ENCODE measurements around the gene GNAL.

Gene GNAL

DNA sequence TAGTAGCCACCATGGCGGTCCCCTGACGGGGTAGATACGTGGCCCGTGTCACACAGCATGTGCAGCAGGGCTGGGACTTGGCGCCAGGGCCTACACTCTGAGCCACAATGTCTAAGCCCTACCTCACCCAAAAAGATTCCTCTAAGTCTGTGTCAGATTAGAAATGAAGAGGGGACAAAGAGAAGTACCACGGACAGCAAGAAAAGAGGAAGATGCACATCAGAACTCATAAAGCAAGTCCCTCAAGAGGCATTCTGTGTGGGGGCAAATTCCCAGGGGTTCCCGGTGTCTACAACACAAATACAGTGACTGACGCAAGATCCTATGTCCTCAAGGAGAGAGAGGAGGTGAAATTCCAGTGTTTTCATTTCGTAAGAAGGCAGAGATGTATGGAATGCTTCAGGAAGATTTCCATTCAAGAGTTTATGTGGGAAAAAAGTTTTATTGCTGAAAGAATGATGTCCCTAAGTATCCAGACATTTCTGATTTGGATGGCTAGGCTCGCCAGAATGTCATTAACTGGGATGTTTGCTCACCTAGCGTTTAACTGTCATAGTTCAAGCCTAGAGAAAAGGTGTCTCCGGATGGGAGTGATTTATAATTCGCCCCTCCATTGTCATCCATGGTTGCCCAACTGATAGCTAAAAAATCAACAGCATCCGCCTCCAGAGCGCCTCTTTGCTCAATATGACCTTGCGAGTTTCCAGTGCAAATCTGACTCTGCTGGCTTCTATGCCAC is 86.5 kb downstream of the GNAL start:
- DNase-seq: no peak

DNA sequence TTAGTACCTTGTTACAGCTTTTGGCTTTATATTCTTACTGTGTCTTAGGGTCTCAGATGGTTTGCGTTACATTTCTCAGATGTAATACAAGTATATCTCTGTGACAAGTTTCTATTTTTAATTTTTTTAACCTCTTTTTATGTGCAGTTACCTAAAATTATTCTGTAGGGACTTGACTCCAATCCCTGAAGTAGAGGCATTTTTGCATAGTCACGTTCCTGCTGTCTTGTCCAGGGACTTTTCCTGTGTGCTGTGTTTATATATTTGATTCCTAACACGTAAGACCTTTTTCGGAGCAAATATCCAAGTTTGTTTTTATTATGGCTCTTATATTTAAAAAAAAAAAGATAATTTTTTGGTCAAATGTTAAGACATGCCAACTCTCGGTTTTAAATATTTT is 91.0 kb downstream of the GNAL start:
- DNase-seq: no peak

DNA sequence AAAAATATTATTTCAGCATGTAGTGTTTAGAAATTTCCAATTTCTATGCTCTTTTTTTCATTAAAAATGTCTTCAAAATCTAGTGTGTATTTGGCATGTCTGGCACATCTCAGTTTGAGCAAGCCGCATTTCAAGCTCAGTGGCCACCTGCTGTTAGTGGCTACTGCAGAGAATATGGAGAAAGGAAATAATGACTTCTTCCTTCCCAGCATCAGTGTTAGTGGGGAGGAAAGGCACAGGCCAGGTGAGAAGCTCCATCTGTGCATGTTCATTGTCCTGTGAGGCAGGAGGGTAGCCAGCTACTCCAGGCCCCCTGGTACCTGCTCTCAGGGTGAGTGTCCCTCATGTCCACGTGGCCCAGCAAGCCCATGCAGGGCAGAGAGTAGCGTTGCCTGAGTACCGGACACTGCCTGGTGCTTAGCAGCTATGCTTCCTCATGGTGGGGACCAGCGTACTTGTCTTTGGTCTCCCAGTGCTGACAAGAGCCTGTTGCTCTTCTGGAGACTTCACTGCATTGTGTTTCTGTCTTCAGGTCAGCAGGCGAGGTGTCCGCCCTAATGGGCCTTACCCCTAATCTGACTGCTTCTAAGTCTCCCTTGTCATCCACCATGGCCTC is 94.8 kb downstream of the GNAL start:
- DNase-seq: no peak

DNA sequence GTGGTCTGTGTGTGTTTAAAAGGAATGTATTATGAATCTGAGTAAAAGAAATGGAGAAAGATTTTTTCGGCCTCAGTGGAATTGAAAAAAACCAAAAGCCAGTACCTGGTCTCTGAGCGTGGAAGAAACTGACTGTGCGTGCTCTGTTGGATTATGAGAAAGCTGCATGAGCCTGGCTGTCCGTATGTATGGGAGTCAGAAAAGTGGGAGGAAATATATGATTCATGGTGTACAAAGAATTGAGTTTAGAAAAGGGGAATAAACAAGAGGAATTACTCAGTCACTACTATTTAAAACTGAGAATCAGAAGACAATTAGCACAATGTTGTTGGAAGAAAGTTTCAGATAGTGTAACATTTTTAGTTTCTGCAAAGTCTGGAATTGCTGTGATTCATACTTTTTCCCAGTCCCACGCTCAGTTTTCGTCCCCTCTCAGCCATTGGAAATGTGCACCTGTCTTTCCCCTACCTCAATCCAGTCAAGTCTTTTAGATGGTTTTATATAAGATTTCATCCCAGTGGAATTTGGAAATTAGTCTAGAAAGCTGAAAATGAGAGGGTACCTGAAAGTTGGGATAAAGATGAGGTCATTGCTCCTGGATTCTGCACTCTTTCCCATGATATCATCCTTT is 95.7 kb downstream of the GNAL start:
- peak; percentile 47 for DNase-seq

DNA sequence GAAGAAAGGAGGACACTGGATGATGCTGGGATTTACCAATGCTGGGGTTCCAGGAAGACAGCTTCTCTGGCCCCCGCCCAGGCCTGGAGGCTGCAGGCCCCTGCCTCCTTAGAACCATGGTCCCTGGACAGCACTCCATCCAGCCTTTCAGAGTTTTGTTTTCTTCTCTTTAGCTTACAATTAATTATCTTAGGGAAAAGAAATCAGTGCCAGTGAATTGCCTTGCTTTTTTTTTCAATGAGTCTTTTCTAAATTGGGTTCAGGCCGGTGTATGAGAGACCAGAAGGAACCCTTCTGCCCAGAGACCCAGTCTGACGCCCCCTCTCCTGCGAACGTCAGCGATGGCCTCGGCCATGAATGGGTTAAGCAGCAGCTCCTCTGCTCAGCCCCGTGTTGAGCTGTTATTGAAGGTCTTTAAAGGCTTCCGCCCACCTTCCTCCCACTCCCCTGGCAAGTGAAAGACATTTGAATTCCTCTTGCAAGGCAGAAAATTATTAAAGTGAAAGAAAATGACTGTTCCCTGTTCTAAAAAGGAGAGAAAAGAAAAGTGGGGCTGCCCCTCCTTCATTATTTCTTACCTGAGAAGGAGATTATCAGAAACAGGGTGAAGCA is 96.5 kb downstream of the GNAL start:
- peak; percentile 35 for DNase-seq

DNA sequence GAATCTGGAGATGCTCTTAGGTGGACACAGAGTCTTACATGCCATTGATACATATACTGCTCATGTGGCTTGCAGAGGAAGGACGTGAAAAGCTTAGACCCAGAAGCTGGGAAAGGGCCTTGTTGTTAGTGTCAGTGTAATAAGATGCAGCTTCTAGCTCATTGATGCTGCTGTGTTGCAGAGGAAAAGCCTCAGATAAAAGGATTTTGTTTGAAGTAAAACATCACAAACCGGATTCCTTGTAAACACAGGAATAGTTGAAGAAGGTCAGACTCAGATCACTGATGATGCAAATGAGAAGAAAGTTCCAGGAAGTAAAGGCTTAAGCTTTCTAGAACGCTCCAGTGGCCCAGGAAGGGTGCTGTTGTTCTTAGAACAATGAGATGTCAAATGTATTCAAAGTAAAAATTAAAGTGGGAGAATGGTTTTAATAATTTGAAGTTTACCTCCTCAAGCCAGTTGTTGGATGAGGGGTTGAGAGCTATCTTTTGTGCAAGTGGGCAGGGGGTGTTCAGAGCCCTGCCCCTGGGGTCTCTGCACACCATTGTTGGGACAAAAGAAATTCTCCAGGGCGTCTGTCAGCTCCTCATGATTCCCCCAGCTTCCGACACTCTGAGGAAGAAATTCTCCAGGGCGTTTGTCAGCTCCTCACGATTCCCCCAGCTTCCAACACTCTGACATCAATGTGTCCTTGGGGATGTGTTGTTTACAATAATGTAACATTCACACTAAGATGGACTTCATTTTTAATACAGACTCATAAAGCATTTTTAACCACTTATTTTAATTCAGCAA is 100.8 kb downstream of the GNAL start:
- DNase-seq: no peak

DNA sequence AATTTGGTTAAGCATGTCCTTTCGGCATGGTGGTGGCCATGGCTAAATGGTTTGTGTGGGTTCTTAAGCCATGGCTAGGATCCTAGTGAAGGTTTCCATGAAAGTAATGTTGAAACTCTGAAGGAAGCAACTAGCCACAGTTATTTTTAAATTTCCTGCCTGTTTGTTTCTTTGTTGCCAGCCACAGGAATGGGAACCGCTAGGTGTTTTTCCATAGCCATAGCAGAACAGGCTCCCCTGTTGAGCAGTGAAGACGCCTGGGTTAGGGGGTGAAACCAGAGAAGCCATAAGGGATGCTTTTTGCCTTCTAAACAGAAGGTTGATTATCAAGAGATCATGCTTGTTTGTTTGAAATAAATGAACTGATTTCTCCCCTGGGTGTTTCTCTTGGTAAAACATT is 102.1 kb downstream of the GNAL start:
- DNase-seq: no peak

DNA sequence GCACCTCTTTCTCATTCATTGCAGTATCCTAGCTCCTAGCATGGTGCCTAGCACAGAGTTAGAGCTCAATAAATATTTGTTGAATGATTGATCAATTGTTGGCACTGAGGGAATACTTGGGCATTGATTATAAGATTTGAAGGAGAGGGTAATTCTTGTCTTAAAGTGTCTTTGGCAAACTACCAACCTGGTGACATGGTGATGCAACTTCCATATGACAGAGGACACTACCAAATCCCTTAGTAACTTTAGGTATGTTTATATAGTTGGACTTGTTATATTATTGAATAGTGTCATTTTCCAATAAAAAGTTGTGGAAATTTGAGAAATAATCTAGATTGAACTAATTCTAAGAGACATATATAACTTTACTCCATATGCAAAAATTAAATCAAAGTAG is 103.6 kb downstream of the GNAL start:
- no peak for DNase-seq

DNA sequence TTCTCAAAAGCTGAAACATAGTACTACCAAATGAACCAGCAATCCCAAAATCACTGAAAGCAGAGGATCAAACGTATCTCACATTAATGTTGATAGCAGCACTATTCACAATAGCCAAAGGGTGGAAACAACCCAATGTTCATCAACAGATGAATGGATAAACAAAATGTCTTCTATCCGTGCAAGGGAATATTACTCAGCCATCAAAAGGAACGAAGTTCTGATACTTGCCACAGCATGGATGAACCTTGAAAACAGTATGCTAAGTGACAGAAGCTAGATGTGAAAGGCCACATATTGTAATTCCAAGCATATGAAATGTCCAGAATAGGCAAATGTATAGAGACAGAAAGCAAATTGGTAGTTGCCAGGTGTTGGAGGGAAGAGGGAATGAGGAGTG is 105.1 kb downstream of the GNAL start:
- no peak for DNase-seq

DNA sequence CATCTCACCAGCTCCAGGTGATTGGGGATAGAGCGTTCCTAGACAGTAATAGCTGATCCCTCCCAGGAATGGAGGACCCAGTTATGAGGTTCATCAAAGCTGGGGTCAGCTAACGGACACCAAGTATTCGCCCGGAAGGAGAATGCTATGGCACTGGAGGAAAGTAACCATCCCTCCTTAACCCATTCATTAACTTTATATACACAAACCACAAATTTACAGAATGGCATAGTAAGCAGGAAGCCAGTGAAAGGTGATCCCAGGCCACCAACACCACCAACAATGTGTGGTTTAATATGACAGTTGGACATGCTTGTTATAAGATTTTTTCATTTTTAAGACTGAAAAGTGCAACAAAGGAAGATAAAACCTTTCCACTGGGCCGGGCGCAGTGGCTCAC is 106.9 kb downstream of the GNAL start:
- DNase-seq: no peak

DNA sequence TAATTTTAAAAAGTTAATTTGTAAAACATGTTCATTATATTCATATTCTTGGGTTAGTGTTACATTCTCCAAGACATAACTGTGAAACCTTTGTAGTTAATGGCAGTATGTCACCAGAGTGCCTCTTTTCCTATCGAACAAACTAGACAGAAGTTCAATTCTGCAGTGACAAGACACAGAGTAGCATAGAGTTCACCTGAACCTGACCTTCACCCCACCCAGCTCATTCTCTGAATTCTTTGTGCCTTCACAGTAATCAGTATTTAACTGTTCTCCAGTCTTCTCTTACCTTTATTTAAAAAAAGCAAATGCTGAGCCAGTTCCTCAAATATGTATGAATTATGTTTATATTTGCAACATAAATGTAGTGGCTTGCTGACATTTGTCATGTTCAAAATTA is 109.2 kb downstream of the GNAL start:
- DNase-seq: no peak

DNA sequence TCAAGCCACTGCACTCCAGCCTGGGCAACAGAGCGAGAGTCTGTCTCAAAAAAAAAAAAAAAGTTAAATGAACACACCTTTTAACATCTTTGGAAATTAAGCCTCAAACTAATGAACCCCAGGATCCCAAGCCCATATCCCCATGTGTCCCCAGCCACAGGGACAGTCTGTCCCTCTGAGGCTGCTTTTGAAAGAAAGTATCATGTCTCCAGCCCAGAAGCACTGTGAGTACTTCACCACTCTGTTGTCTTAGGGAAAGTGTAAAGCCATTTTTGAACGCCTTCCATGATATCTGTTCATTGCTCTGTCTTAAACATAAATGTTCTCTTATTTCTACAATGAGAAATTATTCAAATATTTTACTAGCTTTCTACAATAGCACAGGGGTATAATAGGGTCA is 110.0 kb downstream of the GNAL start:
- no peak for DNase-seq

DNA sequence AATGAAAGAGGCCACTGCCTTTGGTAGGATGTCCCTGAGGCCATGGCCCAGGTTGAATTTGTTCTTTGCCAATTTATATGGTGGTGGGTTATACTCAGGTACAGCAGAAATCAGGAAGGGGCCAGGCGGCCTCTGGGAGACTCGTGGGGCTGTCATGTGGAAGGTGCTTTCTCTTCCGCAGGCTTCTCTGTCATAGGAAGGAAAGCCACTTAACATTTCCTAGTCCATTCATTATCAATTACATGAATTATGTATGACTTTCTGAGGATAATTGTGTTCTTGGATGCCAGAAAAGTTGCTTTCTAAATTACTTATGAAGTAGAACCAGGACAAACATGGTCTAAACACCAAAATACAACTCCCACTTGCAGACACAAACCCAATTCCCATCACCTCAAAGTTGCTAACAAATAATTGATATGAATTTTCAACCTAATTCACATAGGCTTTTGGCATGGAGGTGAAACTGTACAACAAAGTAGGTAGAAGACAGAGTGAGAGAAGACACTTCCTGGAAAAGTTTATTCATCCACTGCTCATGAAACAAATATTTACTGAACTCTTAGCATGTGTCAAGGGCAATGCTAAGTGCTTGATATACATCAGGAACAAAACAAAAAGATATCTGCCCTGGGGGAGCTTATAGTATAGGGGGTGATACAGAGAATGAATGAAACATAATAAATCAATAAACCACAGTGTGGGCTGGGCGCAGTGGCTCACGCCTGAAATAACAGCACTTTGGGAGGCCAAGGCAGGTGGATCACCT is 111.7 kb downstream of the GNAL start:
- no peak for DNase-seq

DNA sequence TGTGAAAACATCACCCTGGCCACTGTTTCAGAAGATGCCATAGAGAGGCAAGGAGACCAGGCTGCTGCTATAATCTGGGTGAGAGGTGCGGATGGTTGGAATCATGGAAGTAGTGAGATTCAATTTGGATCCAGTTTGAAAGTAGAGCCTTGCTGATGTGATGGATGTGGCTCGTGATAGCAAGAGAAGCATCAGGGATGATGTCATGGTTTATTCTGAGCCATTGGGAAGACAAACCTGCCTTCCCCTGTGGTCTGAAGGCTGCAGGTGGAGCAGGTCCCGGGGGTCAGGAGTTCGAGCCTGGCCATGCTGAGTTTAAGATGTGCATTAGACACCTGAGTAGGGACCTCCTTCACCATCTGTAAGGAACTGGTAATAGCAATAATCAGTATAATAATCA is 112.5 kb downstream of the GNAL start:
- no peak for DNase-seq

DNA sequence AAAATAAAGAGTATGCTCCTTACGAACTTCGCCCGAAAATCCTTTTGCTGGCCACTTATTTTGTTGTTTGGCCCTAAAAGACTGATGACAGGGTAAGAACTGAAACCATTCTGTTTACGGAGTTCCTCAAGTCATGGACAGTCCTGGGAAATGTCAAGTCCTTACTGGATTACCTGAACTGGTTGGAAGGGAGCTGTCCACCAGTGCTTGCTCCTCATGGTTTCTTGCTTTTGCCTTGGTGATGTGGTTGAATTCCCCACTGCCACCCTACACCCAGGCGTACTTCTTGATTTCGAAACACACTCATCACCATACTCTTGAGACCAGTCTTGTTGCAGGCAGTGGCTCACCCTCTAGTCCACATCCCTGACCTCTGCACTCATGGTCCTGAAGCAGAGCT is 113.1 kb downstream of the GNAL start:
- no peak for DNase-seq

DNA sequence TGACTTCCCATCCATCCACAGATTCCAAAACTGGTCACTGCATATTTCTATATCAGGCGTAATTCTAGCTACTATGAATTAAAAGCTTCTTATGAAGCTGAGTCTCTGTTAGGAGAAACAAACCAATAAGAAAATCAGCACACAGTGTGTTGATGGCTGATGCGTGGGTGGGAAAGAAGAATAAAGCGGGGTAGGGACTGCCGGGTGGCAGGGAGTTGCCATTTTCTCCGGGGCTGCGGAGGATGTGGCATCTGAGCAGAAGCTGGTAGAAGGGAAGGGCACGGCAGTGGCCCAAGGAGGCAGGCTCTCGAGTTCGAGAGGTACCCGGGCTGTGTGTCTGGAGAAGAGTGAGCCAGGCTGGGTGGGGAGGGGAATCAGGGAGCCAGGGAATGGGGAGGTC is 113.5 kb downstream of the GNAL start:
- no peak for DNase-seq

DNA sequence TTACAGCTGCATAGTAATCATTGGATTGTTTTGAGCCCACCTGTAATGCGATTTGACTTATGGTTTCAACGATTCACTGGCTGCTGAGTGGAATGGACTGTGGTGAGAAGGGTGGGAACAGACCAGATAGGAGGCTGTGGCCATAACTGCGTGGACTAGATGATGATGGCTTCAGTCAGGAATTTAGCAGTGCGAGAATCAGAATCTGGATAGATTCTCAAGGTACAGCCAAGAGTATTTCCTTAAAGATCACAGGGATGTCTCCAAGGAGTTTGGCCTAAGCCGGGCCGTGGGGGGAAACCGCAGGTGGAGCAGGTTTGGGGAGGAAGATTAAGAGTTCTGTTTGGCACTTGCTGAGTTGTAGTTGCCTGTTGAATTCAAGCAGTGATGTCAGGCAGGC is 118.2 kb downstream of the GNAL start:
- no peak for DNase-seq

DNA sequence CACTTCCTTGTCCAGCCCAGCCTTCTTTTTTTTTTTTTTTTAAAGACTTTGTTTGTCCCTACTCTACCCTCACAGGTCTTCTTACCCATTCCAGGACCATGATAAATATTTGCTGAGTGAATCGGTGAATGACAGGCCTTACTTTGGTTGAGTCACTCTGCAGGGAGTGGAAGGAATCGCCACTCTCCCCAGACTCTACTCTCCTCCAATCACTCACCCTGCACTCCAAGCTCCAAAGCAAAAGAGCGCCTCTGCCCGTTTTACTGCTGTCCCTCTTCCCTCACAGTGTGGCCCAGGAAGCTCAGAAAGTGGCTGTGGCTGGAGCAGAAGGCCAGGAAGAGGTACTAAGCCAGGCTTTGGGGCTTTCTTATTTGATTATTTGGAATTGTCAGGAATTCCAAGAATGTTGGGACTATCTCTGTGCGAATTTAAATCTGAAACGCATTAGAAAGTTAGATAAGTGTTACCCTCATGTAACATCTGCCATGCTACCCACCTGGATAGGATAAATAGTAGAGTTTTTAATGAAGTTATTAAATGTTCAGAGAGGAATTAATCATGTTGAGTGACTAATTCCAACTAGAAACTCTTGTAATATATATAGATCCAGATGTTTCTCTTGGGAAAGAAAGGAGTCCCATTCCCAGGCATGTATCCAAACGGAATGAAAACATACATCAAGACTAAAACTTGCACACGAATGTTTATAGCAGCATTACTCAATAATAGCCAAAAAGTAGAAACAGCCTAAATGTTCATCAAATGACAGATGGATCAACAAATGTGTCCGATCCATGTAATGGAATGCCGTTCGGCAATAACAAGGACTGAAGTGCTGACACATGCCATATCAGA is 119.2 kb downstream of the GNAL start:
- no peak for DNase-seq

DNA sequence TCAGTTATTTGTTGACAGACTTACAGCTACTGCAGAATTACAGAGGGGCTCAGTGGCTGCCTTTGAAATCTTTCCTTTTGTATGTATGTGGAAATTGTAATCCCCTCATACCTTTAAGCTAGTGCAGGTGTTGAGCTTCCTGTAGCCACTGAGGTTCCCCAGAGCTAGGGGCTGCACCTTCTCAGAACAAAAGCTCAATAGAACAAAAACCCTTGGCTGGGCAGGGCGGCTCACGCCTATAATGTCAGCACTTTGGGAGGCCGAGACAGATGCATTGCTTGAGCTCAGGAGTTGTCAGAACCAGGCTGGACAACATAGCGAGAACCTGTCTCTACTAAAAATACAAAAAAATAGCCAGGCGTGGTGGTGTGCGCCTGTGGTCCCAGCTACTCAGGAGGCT is 120.8 kb downstream of the GNAL start:
- no peak for DNase-seq

DNA sequence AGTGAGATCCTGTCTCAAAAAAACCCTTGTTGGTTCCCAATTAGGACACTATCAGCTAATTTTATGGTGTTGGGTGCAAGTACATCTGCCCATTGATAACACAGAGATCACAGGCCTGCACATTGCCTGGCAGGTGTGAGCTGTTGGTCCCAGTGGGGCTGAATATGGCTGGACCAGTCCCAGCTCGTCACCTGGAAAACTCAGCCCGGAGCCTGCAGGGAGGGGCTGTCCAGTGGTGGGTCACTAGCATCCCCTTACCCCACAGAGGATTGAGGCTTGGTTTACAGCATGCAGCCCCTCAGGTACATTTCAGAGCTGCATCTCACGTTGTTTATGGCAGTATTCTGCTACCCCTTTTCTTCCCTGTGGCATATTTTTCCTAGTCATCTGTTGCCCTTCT is 121.3 kb downstream of the GNAL start:
- DNase-seq: no peak

DNA sequence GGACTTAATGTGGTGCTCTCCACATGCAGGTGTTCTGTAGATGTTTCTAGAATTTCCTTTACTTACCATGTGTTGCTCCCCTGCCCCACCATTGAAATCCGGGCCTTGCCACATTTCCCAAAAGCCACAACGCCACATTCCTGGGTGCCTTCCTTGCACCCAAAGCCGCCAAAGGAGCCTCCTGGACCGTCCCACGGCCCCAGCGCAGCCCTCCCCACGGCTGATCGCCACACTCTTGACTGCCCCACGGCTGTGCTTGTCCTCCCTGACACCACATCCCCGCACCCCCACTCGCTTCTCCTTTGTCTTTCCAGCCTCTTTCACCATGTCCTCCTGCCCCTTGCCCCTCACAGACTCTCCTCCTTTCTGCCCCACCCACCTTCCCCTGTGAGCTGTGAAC is 121.9 kb downstream of the GNAL start:
- DNase-seq: no peak

DNA sequence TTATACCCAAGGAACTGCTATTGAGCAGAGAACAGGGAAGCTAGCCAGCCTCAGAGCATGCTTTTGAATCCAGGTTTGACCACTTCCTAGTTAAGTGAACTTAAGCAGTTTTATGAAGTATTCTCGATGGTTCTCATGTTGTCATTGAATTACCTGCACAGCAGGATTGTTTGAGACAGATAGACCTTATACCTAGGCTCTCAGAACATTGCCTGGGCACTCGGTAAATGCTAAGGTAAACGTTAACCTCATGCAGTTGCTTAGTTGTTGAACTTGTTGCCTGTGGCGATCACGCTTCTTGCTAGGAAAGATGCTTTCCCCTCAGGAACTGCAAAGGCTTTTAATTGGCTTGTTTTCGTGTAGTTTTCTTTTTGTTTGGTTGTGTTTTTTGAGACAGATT is 128.2 kb downstream of the GNAL start:
- no peak for DNase-seq
